HEK293T (cell line): Measurements from ENCODE around the gene CACNA1S.

Source experiments
- CTCF ChIA-PET: fragments of 350-600 bp; formaldehyde crosslinking; extraction: SDS; loops from one replicate; lab custom pipeline; 2021; ENCODE audit warnings: antibody characterized with exemption, inconsistent platforms; lab: Yijun Ruan, JAX
- POLR2A ChIA-PET: fragments of 350-600 bp; formaldehyde crosslinking; extraction: SDS; loops from one replicate; lab custom pipeline; 2020; ENCODE audit warnings: antibody characterized with exemption, inconsistent platforms; lab: Yijun Ruan, JAX
- DNase-seq: peaks from one replicate; pipeline ENCODE4 v3.0.0; 2012; ENCODE audit warnings: mixed read lengths; ENCODE audit errors: extremely low spot score
- ARNT ChIP-seq: fragments of 450-650 bp; IDR thresholded peaks from 2 replicates; pipeline ENCODE4 v1.6.1; 2017; ENCODE audit warnings: mild to moderate bottlenecking
- BHLHE40 ChIP-seq: fragments of 450-650 bp; IDR thresholded peaks from 2 replicates; pipeline ENCODE4 v1.6.1; 2016; ENCODE audit warnings: mild to moderate bottlenecking, moderate library complexity, borderline replicate concordance
- CTBP1 ChIP-seq: fragments of 450-650 bp; IDR thresholded peaks from 2 replicates; pipeline ENCODE4 v1.6.1; 2016; ENCODE audit warnings: borderline replicate concordance
- ELF4 ChIP-seq: fragments of 450-650 bp; IDR thresholded peaks from 2 replicates; pipeline ENCODE4 v1.6.1; 2017; ENCODE audit warnings: antibody characterized with exemption
- FOXA1 ChIP-seq: fragments of 450-650 bp; IDR thresholded peaks from 2 replicates; pipeline ENCODE4 v1.6.1; 2016; ENCODE audit warnings: mild to moderate bottlenecking
- FOXK2 ChIP-seq: fragments of 450-650 bp; IDR thresholded peaks from 2 replicates; pipeline ENCODE4 v1.6.1; 2016; ENCODE audit warnings: mild to moderate bottlenecking
- FOXM1 ChIP-seq: fragments of 450-650 bp; IDR thresholded peaks from 2 replicates; pipeline ENCODE4 v1.6.1; 2017; ENCODE audit warnings: mild to moderate bottlenecking, borderline replicate concordance
- HDGF ChIP-seq: fragments of 450-650 bp; IDR thresholded peaks from 2 replicates; pipeline ENCODE4 v1.6.1; 2017; ENCODE audit warnings: antibody characterized with exemption, borderline replicate concordance
- L3MBTL2 ChIP-seq: fragments of 450-650 bp; conservative IDR thresholded peaks from 2 replicates; pipeline ENCODE4 v1.6.1; 2016; ENCODE audit warnings: mild to moderate bottlenecking
- LEF1 ChIP-seq: fragments of 450-650 bp; IDR thresholded peaks from 2 replicates; pipeline ENCODE4 v1.6.1; 2017; ENCODE audit warnings: mild to moderate bottlenecking, borderline replicate concordance
- NFRKB ChIP-seq: fragments of 450-650 bp; IDR thresholded peaks from 2 replicates; pipeline ENCODE4 v1.6.1; 2016; ENCODE audit warnings: mild to moderate bottlenecking, moderate library complexity
- SP1 ChIP-seq: fragments of 450-650 bp; IDR thresholded peaks from 2 replicates; pipeline ENCODE4 v1.6.1; 2017
- SUZ12 ChIP-seq: fragments of 450-650 bp; IDR thresholded peaks from 2 replicates; pipeline ENCODE4 v1.6.1; 2016; ENCODE audit warnings: mild to moderate bottlenecking
- TARDBP ChIP-seq: fragments of 450-650 bp; IDR thresholded peaks from 2 replicates; pipeline ENCODE4 v1.6.1; 2016
- ZNF384 ChIP-seq: fragments of 450-650 bp; IDR thresholded peaks from 2 replicates; pipeline ENCODE4 v1.6.1; 2016
- TF ChIP-seq, protein P1 (sequence below): fragments of 450-650 bp; IDR thresholded peaks from 2 replicates; pipeline ENCODE4 v1.6.1; 2016

The CACNA1S gene

GRCh38 chr1:201080135-201080534, 32.1 kb downstream of the CACNA1S start:
- CTCF ChIA-PET, result interaction anchor here (0.8 to 1.9 kb wide), 2 partner anchors 39 to 108 kb away, joined by 3 to 9 read pairs; no protein-coding TSS in a partner anchor

DNA sequence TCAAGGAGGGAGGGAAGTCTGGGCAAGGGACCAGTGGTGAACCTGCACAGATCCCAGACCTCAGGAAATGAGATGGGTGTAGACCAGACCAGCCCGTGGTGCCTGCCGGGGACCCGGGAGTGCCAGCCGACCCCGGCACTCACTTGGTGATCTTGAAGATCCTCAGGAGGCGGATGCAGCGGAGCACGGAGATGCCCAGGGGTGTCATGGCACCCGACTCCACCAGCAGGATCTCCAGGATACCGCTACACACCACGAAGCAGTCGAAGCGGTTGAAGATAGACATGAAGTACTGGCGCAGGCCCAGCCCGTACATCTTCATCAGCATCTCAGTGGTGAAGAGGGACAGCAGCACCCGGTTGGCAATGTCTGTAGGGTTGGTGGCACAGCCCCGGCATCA, 34.5 kb downstream of the CACNA1S start:
- TF ChIP-seq FOXK2 (no peak), BHLHE40 (no peak), LEF1 (no peak), TARDBP (no peak), ELF4 (no peak), ZNF384 (no peak), SUZ12 (no peak), NFRKB (no peak), SP1 (no peak), CTBP1 (no peak), FOXM1 (no peak)
- TF ChIP-seq, protein P1, sequence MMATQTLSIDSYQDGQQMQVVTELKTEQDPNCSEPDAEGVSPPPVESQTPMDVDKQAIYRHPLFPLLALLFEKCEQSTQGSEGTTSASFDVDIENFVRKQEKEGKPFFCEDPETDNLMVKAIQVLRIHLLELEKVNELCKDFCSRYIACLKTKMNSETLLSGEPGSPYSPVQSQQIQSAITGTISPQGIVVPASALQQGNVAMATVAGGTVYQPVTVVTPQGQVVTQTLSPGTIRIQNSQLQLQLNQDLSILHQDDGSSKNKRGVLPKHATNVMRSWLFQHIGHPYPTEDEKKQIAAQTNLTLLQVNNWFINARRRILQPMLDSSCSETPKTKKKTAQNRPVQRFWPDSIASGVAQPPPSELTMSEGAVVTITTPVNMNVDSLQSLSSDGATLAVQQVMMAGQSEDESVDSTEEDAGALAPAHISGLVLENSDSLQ, result no peak
- no peak for DNase-seq
- POLR2A ChIA-PET, result interaction anchor here (0.5 kb wide), 1 partner anchor 47 kb away, joined by 3 read pairs; no protein-coding TSS in a partner anchor
- CTCF ChIA-PET, result no interaction called here

More at GRCh38 chr1:201080135-201080534, 32.1 kb downstream of the CACNA1S start:
- TF ChIP-seq TARDBP, result no peak
- POLR2A ChIA-PET, result no interaction called here
- DNase-seq, result no peak

- CTCF ChIA-PET, result interaction anchor here (1.0 kb wide), 1 partner anchor 97 kb away, joined by 5 read pairs; no protein-coding TSS in a partner anchor
- TF ChIP-seq ARNT (no peak), FOXA1 (no peak), TARDBP (no peak), FOXM1 (no peak), L3MBTL2 (no peak), SUZ12 (no peak), BHLHE40 (no peak), HDGF (no peak), ZNF384 (no peak)
- TF ChIP-seq, protein P1, result no peak
- no peak for DNase-seq
- POLR2A ChIA-PET, result no interaction called here
These were observed 35.1 kb downstream of the CACNA1S start for GRCh38 chr1:201077116-201077515.

DNA sequence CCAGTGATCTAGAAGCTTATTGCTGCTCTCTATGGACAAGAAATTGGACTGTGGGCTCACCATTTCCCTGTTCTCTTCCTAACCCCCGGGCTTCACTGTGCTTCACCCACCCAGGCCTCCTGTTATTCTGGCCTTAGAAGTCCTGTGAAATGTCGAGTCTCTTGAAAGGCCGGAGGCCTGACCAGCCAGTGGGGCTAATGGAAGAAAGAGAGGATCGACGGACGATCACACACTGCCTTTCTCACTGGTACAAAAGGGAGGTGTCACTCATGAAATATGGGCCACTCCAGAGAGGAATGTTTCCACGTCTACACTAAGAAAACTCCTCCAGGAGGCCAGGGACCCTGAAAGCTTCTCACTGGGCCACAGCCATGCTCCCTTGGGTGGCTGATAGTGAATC, 36.1 kb downstream of the CACNA1S start:
- CTCF ChIA-PET, result no interaction called here
- DNase-seq, result no peak
- POLR2A ChIA-PET, result no interaction called here
- TF ChIP-seq ZNF384 (no peak), SP1 (no peak), ELF4 (no peak), FOXA1 (no peak), L3MBTL2 (no peak), TARDBP (no peak), CTBP1 (no peak), FOXM1 (no peak), NFRKB (no peak)
- TF ChIP-seq, protein P1, result no peak

- no peak for TF ChIP-seq HDGF
- TF ChIP-seq FOXK2, result no peak
- TF ChIP-seq ARNT, result no peak
- no peak for TF ChIP-seq SUZ12
- no peak for TF ChIP-seq ELF4
- no peak for TF ChIP-seq SP1
- no peak for TF ChIP-seq BHLHE40
- TF ChIP-seq FOXM1, result no peak
- CTCF ChIA-PET, result interaction anchor here (0.5 kb wide), 1 partner anchor 452 kb away, joined by 4 read pairs; no protein-coding TSS in a partner anchor
- POLR2A ChIA-PET, result no interaction called here
- DNase-seq, result no peak
These were observed 38.2 kb downstream of the CACNA1S start for GRCh38 chr1:201074018-201074417.

DNA sequence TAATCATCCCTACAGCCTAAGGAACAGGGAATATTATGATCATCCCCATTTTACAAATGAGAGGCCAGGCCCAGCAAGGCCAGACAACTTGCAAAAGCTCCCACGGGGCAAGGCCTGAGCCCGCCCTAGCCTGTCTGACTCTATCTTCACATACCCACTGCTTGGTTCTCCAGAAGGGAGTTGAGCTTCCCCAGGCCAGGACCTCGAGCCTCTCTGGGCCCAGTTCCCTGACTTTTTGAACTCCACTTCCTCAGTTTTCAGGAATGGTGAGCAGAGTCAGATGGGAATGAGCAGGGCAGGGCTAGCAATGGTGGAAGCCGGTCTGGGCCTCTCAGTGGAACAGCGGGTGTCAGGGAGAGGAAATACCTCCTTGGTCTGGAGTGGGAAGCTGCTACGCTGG, 39.3 kb downstream of the CACNA1S start:
- TF ChIP-seq HDGF, result no peak
- no peak for TF ChIP-seq FOXA1
- TF ChIP-seq, protein P1, result no peak
- TF ChIP-seq TARDBP, result no peak
- TF ChIP-seq ARNT, result no peak
- no peak for TF ChIP-seq FOXM1
- no peak for TF ChIP-seq FOXK2
- no peak for TF ChIP-seq ELF4
- TF ChIP-seq LEF1, result no peak
- POLR2A ChIA-PET, result no interaction called here
- DNase-seq, result no peak
- CTCF ChIA-PET, result no interaction called here

- DNase-seq, result no peak
- POLR2A ChIA-PET, result no interaction called here
- CTCF ChIA-PET, result interaction anchor here (1.3 kb wide), 1 partner anchor 46 kb away, joined by 3 read pairs; no protein-coding TSS in a partner anchor
- no peak for TF ChIP-seq ZNF384
- TF ChIP-seq, protein P1, result peak; percentile 16; the same call in 1 of the 2 replicates
These were observed 40.1 kb downstream of the CACNA1S start for GRCh38 chr1:201072149-201072548.
